ENCODE data around the gene RERE. TPM values are rescaled to one million over a fixed set of nuclear protein-coding genes. Genes with fewer than 3 reads are reported as not detected.

Gene RERE
- total and polyA plus RNA-seq, 2 donors (not counting 3 experiments of a cell fraction or from before 2014, with no cell fraction given): 14.1 to 113 TPM

- TF ChIP-seq FOS (IDR thresholded peaks at IDR 0.05; ENCODE audit: borderline replicate concordance, insufficient read depth, low read length) (no peak), EZH2 (IDR thresholded peaks at IDR 0.05; ENCODE audit: borderline replicate concordance, low read depth, low read length, severe bottlenecking) (no peak), POLR2A (IDR thresholded peaks at IDR 0.05; ENCODE audit: low read depth, low read length) (no peak), GATA2 (IDR thresholded peaks at IDR 0.05; ENCODE audit: insufficient read depth, insufficient read length, low read depth, low read length) (no peak)
- H3K4me1 ChIP-seq (ENCODE audit: control insufficient read depth, extremely low read depth, insufficient read depth, low read length): no peaks in the 10 kb centered on the region
- POLR2A ChIA-PET: no interaction called here
- no TSS peak for BruUV-seq (replicated peaks)
- no peak overlapping the region for H3K4me3 ChIP-seq (replicated peaks in 1 of 3; ENCODE audit: insufficient read depth in 1 of 3, low read depth in 1 of 3, low read length in 3 of 3)
- no peaks in the 10 kb centered on the region for H3K36me3 ChIP-seq (ENCODE audit: control insufficient read depth in 2 of 2, extremely low read depth in 1 of 2, insufficient read depth in 2 of 2, low read length in 2 of 2)
- H3K9me1 ChIP-seq (replicated peaks; ENCODE audit: control insufficient read depth, extremely low read depth, insufficient read depth, low read length): no peaks in the 10 kb centered on the region
- no peaks in the 10 kb centered on the region for H3K27me3 ChIP-seq (ENCODE audit: control insufficient read depth in 2 of 2, insufficient read depth in 2 of 2, low read length in 2 of 2)
- CTCF ChIA-PET: interaction anchor here (0.7 to 2.1 kb wide), 2 partner anchors 9 to 127 kb away, joined by 3 to 4 read pairs; no protein-coding TSS in a partner anchor
- H3K79me2 ChIP-seq (ENCODE audit: control insufficient read depth, insufficient read depth, low read length): peaks cover 2% of the 10 kb centered on the region
- H3K9me3 ChIP-seq (replicated peaks; ENCODE audit: control insufficient read depth, insufficient read depth, low read length): no peaks in the 10 kb centered on the region
- H3K4me2 ChIP-seq (ENCODE audit: insufficient read depth, low read length): no peak overlapping the region
- FAIRE-seq (no peak), DNase-seq (ENCODE audit: low read depth, low spot score) (no peak)
- no peak overlapping the region for H2AFZ ChIP-seq (ENCODE audit: low read depth, low read length)
- H4K20me1 ChIP-seq (replicated peaks; ENCODE audit: control insufficient read depth, extremely low read depth, insufficient read depth, low read length): no peaks in the 10 kb centered on the region
- H3K27ac ChIP-seq (ENCODE audit: insufficient read depth, low read depth, low read length): no peak overlapping the region
- no peak overlapping the region for H3K9ac ChIP-seq (replicated peaks; ENCODE audit: extremely low read depth, insufficient read depth, low read length)
- dilution Hi-C loops (cut with MboI; ENCODE audit: extremely low pct_ligation_motif_present, low sequenced_read_pairs): no loop called here
- intact Hi-C loops (cut with micrococcal nuclease): no loop called here
Observed at GRCh38 chr1:8721679-8722324, 95.6 kb downstream of the RERE start.

GRCh38 chr1:8720347-8720746 is 97.1 kb downstream of the RERE start:
- TF ChIP-seq POLR2AphosphoS5 (IDR thresholded peaks at IDR 0.05; ENCODE audit: insufficient read depth, low read depth, low read length) (no peak), GATA2 (IDR thresholded peaks at IDR 0.05; ENCODE audit: insufficient read depth, insufficient read length, low read depth, low read length) (no peak), CTCF (IDR thresholded peaks at IDR 0.05; ENCODE audit: extremely low read depth in 1 of 2, insufficient read depth in 1 of 2, low read depth in 1 of 2, low read length in 2 of 2) (no peak), MAX (IDR thresholded peaks at IDR 0.05; ENCODE audit: insufficient read depth, insufficient read length) (no peak), POLR2A (IDR thresholded peaks at IDR 0.05; ENCODE audit: low read depth, low read length) (no peak), MYC (IDR thresholded peaks at IDR 0.05; ENCODE audit: low read depth, low read length) (no peak), FOS (IDR thresholded peaks at IDR 0.05; ENCODE audit: borderline replicate concordance, insufficient read depth, low read length) (no peak), JUN (IDR thresholded peaks at IDR 0.05; ENCODE audit: borderline replicate concordance, insufficient read depth, insufficient read length, low read depth) (no peak), EZH2 (IDR thresholded peaks at IDR 0.05; ENCODE audit: borderline replicate concordance, low read depth, low read length, severe bottlenecking) (no peak)
- Histone ChIP-seq H2AFZ (ENCODE audit: low read depth, low read length) (no peak overlapping the region), H3K9me3 (replicated peaks; ENCODE audit: control insufficient read depth, insufficient read depth, low read length) (no peaks in the 10 kb centered on the region), H4K20me1 (replicated peaks; ENCODE audit: control insufficient read depth, extremely low read depth, insufficient read depth, low read length) (no peaks in the 10 kb centered on the region), H3K4me2 (ENCODE audit: insufficient read depth, low read length) (no peak overlapping the region), H3K9me1 (replicated peaks; ENCODE audit: control insufficient read depth, extremely low read depth, insufficient read depth, low read length) (no peaks in the 10 kb centered on the region), H3K4me1 (ENCODE audit: control insufficient read depth, extremely low read depth, insufficient read depth, low read length) (no peaks in the 10 kb centered on the region), H3K27me3 (ENCODE audit: control insufficient read depth in 2 of 2, insufficient read depth in 2 of 2, low read length in 2 of 2) (no peaks in the 10 kb centered on the region), H3K4me3 (replicated peaks in 1 of 3; ENCODE audit: insufficient read depth in 1 of 3, low read depth in 1 of 3, low read length in 3 of 3) (no peak overlapping the region), H3K36me3 (ENCODE audit: control insufficient read depth in 2 of 2, extremely low read depth in 1 of 2, insufficient read depth in 2 of 2, low read length in 2 of 2) (no peaks in the 10 kb centered on the region), H3K9ac (replicated peaks; ENCODE audit: extremely low read depth, insufficient read depth, low read length) (no peak overlapping the region), H3K79me2 (ENCODE audit: control insufficient read depth, insufficient read depth, low read length) (peaks cover 8% of the 10 kb centered on the region), H3K27ac (ENCODE audit: insufficient read depth, low read depth, low read length) (no peak overlapping the region)
- no TSS peak for BruUV-seq (replicated peaks)
- CTCF ChIA-PET: no interaction called here
- POLR2A ChIA-PET: no interaction called here
- no peak for DNase-seq (ENCODE audit: low read depth, low spot score)
- FAIRE-seq: no peak
- dilution Hi-C loops (cut with MboI; ENCODE audit: extremely low pct_ligation_motif_present, low sequenced_read_pairs) (no loop called here), intact Hi-C loops (cut with micrococcal nuclease) (no loop called here)
